Measurements from ENCODE around the gene PLEKHG3.

PLEKHG3 gene

GRCh38 chr14:64718762-64719161 is 14.5 kb downstream of the PLEKHG3 start:
- TF ChIP-seq CTCF (IDR thresholded peaks at IDR 0.05; ENCODE audit: control insufficient read depth, extremely low read depth, insufficient read depth) = no peak
- H3K4me3 ChIP-seq (ENCODE audit: low read depth, low read length) = no peak overlapping the region
- no peak for DNase-seq (ENCODE audit: low read depth)

- TF ChIP-seq CTCF (IDR thresholded peaks at IDR 0.05; ENCODE audit: control insufficient read depth, extremely low read depth, insufficient read depth) = no peak
- DNase-seq (ENCODE audit: low read depth) = no peak
These were observed 15.4 kb downstream of the PLEKHG3 start for GRCh38 chr14:64719601-64720000.

GRCh38 chr14:64720131-64720576 is 15.9 kb downstream of the PLEKHG3 start:
- peak; percentile 77 for DNase-seq (ENCODE audit: low read depth)
- H3K4me3 ChIP-seq (ENCODE audit: low read depth, low read length) = no peak overlapping the region
- TF ChIP-seq CTCF (IDR thresholded peaks at IDR 0.05; ENCODE audit: control insufficient read depth, extremely low read depth, insufficient read depth) = no peak

More at GRCh38 chr14:64719601-64720000, 15.4 kb downstream of the PLEKHG3 start:
- no peak overlapping the region for H3K4me3 ChIP-seq (ENCODE audit: low read depth, low read length)

- no peak for TF ChIP-seq CTCF (IDR thresholded peaks at IDR 0.05; ENCODE audit: control insufficient read depth, extremely low read depth, insufficient read depth)
- no peak overlapping the region for H3K4me3 ChIP-seq (ENCODE audit: low read depth, low read length)
- no peak for DNase-seq (ENCODE audit: low read depth)
These were observed 17.2 kb downstream of the PLEKHG3 start for GRCh38 chr14:64721391-64721791.

- no peak for TF ChIP-seq CTCF (IDR thresholded peaks at IDR 0.05; ENCODE audit: control insufficient read depth, extremely low read depth, insufficient read depth)
These were observed 17.7 kb downstream of the PLEKHG3 start for GRCh38 chr14:64721899-64722298.

GRCh38 chr14:64722842-64723447 is 18.7 kb downstream of the PLEKHG3 start:
- H3K4me3 ChIP-seq (ENCODE audit: low read depth, low read length) = no peak overlapping the region
- no peak for DNase-seq (ENCODE audit: low read depth)
- TF ChIP-seq CTCF (IDR thresholded peaks at IDR 0.05; ENCODE audit: control insufficient read depth, extremely low read depth, insufficient read depth) = no peak

More at GRCh38 chr14:64721899-64722298, 17.7 kb downstream of the PLEKHG3 start:
- no peak for DNase-seq (ENCODE audit: low read depth)
- H3K4me3 ChIP-seq (ENCODE audit: low read depth, low read length) = no peak overlapping the region

All from LNCaP clone FGC (cell line).